H9 (cell line): ENCODE results near the gene TANC2. TPM values are rescaled to one million over a fixed set of nuclear protein-coding genes. Genes with fewer than 3 reads are reported as not detected.

Experiments used
- DNase-seq: peaks from one replicate; pipeline ENCODE4 v3.0.0-alpha.2; 2017
- H2AFZ ChIP-seq: one replicate; pipeline ENCODE4 v1.6.1; 2013; ENCODE audit warnings: mild to moderate bottlenecking, low read length, control low read depth, moderate library complexity
- H2AK5ac ChIP-seq: 2 replicates; pipeline ENCODE4 v1.6.1; 2013; ENCODE audit warnings: low read length, control low read depth, mixed read lengths; ENCODE audit not compliant: insufficient read length
- H2BK120ac ChIP-seq: one replicate; pipeline ENCODE4 v1.6.1; 2013; ENCODE audit warnings: low read depth, mild to moderate bottlenecking, low read length, control low read depth, inconsistent platforms; ENCODE audit not compliant: poor library complexity, severe bottlenecking
- H2BK12ac ChIP-seq: 2 replicates; pipeline ENCODE4 v1.6.1; 2013; ENCODE audit warnings: low read length, control low read depth, mixed read lengths, low read depth; ENCODE audit not compliant: insufficient read length
- H2BK15ac ChIP-seq: 2 replicates; pipeline ENCODE4 v1.6.1; 2013; ENCODE audit warnings: low read depth, low read length, control low read depth
- H2BK20ac ChIP-seq: one replicate; pipeline ENCODE4 v1.6.1; 2013; ENCODE audit warnings: low read depth, mild to moderate bottlenecking, low read length, control low read depth, inconsistent platforms; ENCODE audit not compliant: poor library complexity, severe bottlenecking
- H2BK5ac ChIP-seq: 2 replicates; pipeline ENCODE4 v1.6.1; 2013; ENCODE audit warnings: low read length, control low read depth, mixed read lengths; ENCODE audit not compliant: insufficient read length
- H3K14ac ChIP-seq: 2 replicates; pipeline ENCODE4 v1.6.1; 2013; ENCODE audit warnings: low read length, control low read depth; ENCODE audit not compliant: insufficient read depth
- H3K18ac ChIP-seq: 2 replicates; pipeline ENCODE4 v1.6.1; 2013; ENCODE audit warnings: low read depth, mild to moderate bottlenecking, mixed read lengths, low read length, control low read depth; ENCODE audit not compliant: insufficient read length
- H3K23ac ChIP-seq: 2 replicates; pipeline ENCODE4 v1.6.1; 2013; ENCODE audit warnings: low read length, control low read depth, mixed read lengths, low read depth; ENCODE audit not compliant: insufficient read length
- H3K23me2 ChIP-seq: 2 replicates; pipeline ENCODE4 v1.6.1; 2013; ENCODE audit warnings: low read depth, mild to moderate bottlenecking, mixed read lengths, low read length, control low read depth; ENCODE audit not compliant: insufficient read length, poor library complexity, severe bottlenecking
- H3K27ac ChIP-seq: 2 replicates; pipeline ENCODE4 v1.5.1; 2013; ENCODE audit warnings: low read length, control low read depth, mixed read lengths, low read depth; ENCODE audit not compliant: insufficient read length
- H3K27me3 ChIP-seq: 2 replicates; pipeline ENCODE4 v1.6.1; 2013; ENCODE audit warnings: low read length, control low read depth, inconsistent platforms; ENCODE audit not compliant: insufficient read depth
- H3K4ac ChIP-seq: 2 replicates; pipeline ENCODE4 v1.6.1; 2013; ENCODE audit warnings: low read depth, mild to moderate bottlenecking, control low read depth, inconsistent platforms, low read length, moderate library complexity
- H3K4me1 ChIP-seq: 2 replicates; pipeline ENCODE4 v1.6.1; 2013; ENCODE audit warnings: low read length, control low read depth, inconsistent platforms; ENCODE audit not compliant: insufficient read depth
- H3K4me2 ChIP-seq: 2 replicates; pipeline ENCODE4 v1.6.1; 2013; ENCODE audit warnings: low read length, control low read depth, mixed read lengths; ENCODE audit not compliant: insufficient read length, insufficient read depth
- H3K56ac ChIP-seq: 2 replicates; pipeline ENCODE4 v1.6.1; 2013; ENCODE audit warnings: low read depth, mild to moderate bottlenecking, mixed read lengths, low read length, control low read depth; ENCODE audit not compliant: insufficient read length
- H3K79me1 ChIP-seq: 2 replicates; pipeline ENCODE4 v1.6.1; 2013; ENCODE audit warnings: low read depth, mild to moderate bottlenecking, moderate library complexity, low read length, control low read depth, inconsistent platforms; ENCODE audit not compliant: insufficient read depth, poor library complexity, severe bottlenecking
- H3K79me2 ChIP-seq: 2 replicates; pipeline ENCODE4 v1.6.1; 2013; ENCODE audit warnings: low read length, control low read depth, inconsistent platforms; ENCODE audit not compliant: insufficient read depth
- H3K9ac ChIP-seq: 2 replicates; pipeline ENCODE4 v1.6.1; 2013; ENCODE audit warnings: low read length, control low read depth, mixed read lengths; ENCODE audit not compliant: insufficient read length; ENCODE audit errors: extremely low read depth
- H3K9me3 ChIP-seq: one replicate; pipeline ENCODE4 v1.6.1; 2013; ENCODE audit warnings: low read depth, low read length, inconsistent platforms; ENCODE audit not compliant: control insufficient read depth
- H3T11ph ChIP-seq: one replicate; pipeline ENCODE4 v1.6.1; 2013; ENCODE audit warnings: mild to moderate bottlenecking, low read length, control low read depth, inconsistent platforms
- H4K20me1 ChIP-seq: one replicate; pipeline ENCODE4 v1.6.1; 2013; ENCODE audit not compliant: control insufficient read depth, insufficient read length, insufficient read depth
- H4K5ac ChIP-seq: 2 replicates; pipeline ENCODE4 v1.6.1; 2013; ENCODE audit warnings: low read depth, mild to moderate bottlenecking, mixed read lengths, low read length, control low read depth; ENCODE audit not compliant: insufficient read length
- H4K8ac ChIP-seq: replicated peaks from 2 replicates; pipeline ENCODE4 v1.6.1; 2013; ENCODE audit warnings: low read length, control low read depth, mixed read lengths, low read depth; ENCODE audit not compliant: insufficient read length
- H4K91ac ChIP-seq: 2 replicates; pipeline ENCODE4 v1.6.1; 2013; ENCODE audit warnings: low read depth, mild to moderate bottlenecking, moderate library complexity, mixed read lengths, low read length, control low read depth; ENCODE audit not compliant: insufficient read length
- H3K27ac Mint-ChIP-seq, 3 experiments: 2 replicates in 2 of 3; 3 replicates in 1 of 3; pipeline ENCODE4 v1.8.0; 2020 to 2021; ENCODE audit warnings: mixed read lengths in 3 of 3, mild to moderate bottlenecking in 1 of 3, moderate library complexity in 1 of 3
- H3K27me3 Mint-ChIP-seq: 2 replicates; pipeline ENCODE4 v1.8.0; 2021; ENCODE audit warnings: low read depth, mild to moderate bottlenecking, moderate library complexity, mixed read lengths
- H3K36me3 Mint-ChIP-seq, 3 experiments: 2 replicates in 2 of 3; 3 replicates in 1 of 3; pipeline ENCODE4 v1.8.0; 2020 to 2021; ENCODE audit warnings: low read depth in 3 of 3, mixed read lengths in 3 of 3; ENCODE audit not compliant: insufficient read depth in 1 of 3
- H3K4me1 Mint-ChIP-seq, 2 experiments: 2 replicates each; pipeline ENCODE4 v1.8.0; 2020; ENCODE audit warnings: mixed read lengths in 2 of 2
- H3K4me3 Mint-ChIP-seq, 2 experiments: 2 replicates in 1 of 2; 3 replicates in 1 of 2; pipeline ENCODE4 v1.8.0; 2020 to 2021; ENCODE audit warnings: mild to moderate bottlenecking in 2 of 2, mixed read lengths in 2 of 2, moderate library complexity in 1 of 2
- H3K9me3 Mint-ChIP-seq, 2 experiments: 2 replicates in 1 of 2; 3 replicates in 1 of 2; pipeline ENCODE4 v1.8.0; 2020; ENCODE audit warnings: mild to moderate bottlenecking in 2 of 2, mixed read lengths in 2 of 2, moderate library complexity in 1 of 2
- CTCF ChIP-seq: fragments of 200-600 bp; sonication (generic); conservative IDR thresholded peaks from 3 replicates; pipeline ENCODE4 v1.8.0; 2021; ENCODE audit warnings: antibody characterized with exemption, mild to moderate bottlenecking
- WGBS: extraction: QIAGEN DNeasy Blood & Tissue Kit; methylation state at CpG from one replicate; pipeline ENCODE4 v1.1.7; 2013; ENCODE audit warnings: missing lambda C conversion rate, low lambda C conversion rate, mixed read lengths; ENCODE audit not compliant: insufficient read length; ENCODE audit errors: extremely low coverage; 5-methylcytosine and 5-hydroxymethylcytosine counted together
- total RNA-seq: library from RNA; stranded (reverse); gene quantifications from 2 replicates; pipeline ENCODE4 v1.2.1, GENCODE V29; 2021

TANC2 gene
- total RNA-seq, 1 experiment from 2014 or later, result 7.3 TPM

- H3K18ac ChIP-seq, result no peak overlapping the region
- H3K23me2 ChIP-seq, result no peaks in the 10 kb centered on the region
- H4K91ac ChIP-seq, result no peak overlapping the region
- H3K27ac ChIP-seq, result no peak overlapping the region
- WGBS, result no CpG with 5 or more reads among the region's 4 CpGs
- no peak overlapping the region for H2BK120ac ChIP-seq
- no peak overlapping the region for H3K56ac ChIP-seq
- Mint-ChIP-seq H3K9me3 (peaks cover 9 to 16% of the 10 kb centered on the region in 2 experiments), H3K27me3 (no peaks in the 10 kb centered on the region; the same call in none of the 2 replicates), H3K27ac (no peak overlapping the region; a peak in 1 of 7 replicates), H3K36me3 (peaks cover 0 to 5% (median 0%) of the 10 kb centered on the region in 3 experiments; a peak in 4 of 7 replicates), H3K4me1 (no peaks in the 10 kb centered on the region), H3K4me3 (no peak overlapping the region)
- no peak overlapping the region for H4K5ac ChIP-seq
- 0 out of 2 replicates have a peak, but pooled peaks cover 2% of the 10 kb centered on the region for H3K79me2 ChIP-seq
- H3K27me3 ChIP-seq, result 0 out of 2 replicates have a peak, but pooled peaks cover 3% of the 10 kb centered on the region
- no peak overlapping the region for H2BK5ac ChIP-seq
- no peak overlapping the region for H3T11ph ChIP-seq
- no peak for TF ChIP-seq CTCF
- H3K79me1 ChIP-seq, result no peaks in the 10 kb centered on the region
- no peak overlapping the region for H2AFZ ChIP-seq
- no peak overlapping the region for H3K4ac ChIP-seq
- no peaks in the 10 kb centered on the region for H3K9me3 ChIP-seq
- H3K4me2 ChIP-seq, result no peak overlapping the region
- H3K4me1 ChIP-seq, result no peaks in the 10 kb centered on the region
- no peak overlapping the region; the same call in 1 of the 2 replicates for H3K14ac ChIP-seq
- H3K23ac ChIP-seq, result no peak overlapping the region
- no peak overlapping the region for H2BK20ac ChIP-seq
- no peak overlapping the region for H2AK5ac ChIP-seq
- no peak overlapping the region for H2BK12ac ChIP-seq
- DNase-seq, result no peak
- no peaks in the 10 kb centered on the region for H4K20me1 ChIP-seq
- no peak overlapping the region for H3K9ac ChIP-seq
- H2BK15ac ChIP-seq, result no peak overlapping the region
- no peak overlapping the region for H4K8ac ChIP-seq
Observed at GRCh38 chr17:62986549-62986948, 20.5 kb downstream of the TANC2 start.
